ENCODE measurements around the gene DGLUCY.
A peak's percentile ranks its signal among the peaks of the same experiment; 100 is the strongest.
"Not testable (repeated sequence)": the region's sequence is repeated elsewhere in the genome, so short reads cannot be mapped to it uniquely, and the experiment has no call there.

The DGLUCY gene

DNA sequence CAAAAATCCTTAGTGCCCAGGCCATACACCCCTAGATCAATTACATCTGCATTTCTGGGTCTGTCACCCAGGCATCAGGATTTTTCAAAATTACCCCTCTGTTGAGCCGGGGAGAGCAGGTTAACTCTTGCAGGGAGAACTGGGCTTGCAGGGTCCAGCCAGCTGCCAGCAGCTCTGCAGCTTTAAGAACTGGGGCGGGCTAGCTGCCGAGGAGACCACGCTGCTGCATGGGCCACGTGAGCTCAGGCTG lies at the start of gene DGLUCY:
TSS of gene DGLUCY (plus strand) at position 245 of the 250 bp plus-strand sequence. CDS start 46,222 bp downstream, outside the sequence.
- peak; percentile 82 for DNase-seq (ENCODE audit: low read depth)

GRCh38 chr14:91065266-91065665 lies 48.6 kb upstream of the DGLUCY start:
- no peak for DNase-seq (ENCODE audit: low read depth)

- no peak for DNase-seq (ENCODE audit: low read depth)
Observed at GRCh38 chr14:91067186-91067585, 46.7 kb upstream of the DGLUCY start.

DNA sequence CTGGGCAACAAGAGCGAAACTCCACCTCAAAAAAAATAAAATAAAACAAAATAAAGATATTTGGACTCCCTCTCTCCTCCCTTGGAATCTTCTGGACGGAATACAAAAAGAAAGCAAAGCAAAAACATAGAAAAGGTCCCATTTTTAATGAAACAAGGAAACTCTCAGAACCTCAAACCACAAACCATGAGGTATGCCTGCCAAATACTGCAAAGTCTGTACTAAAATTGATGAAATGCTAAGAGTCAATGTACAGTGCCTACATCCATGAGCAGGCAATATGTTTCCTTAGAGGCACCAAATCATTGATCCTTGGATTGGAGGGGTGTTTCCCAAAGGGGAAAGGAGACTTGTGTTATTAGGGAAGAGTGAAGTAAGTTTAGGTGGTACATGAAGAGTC lies 45.2 kb upstream of the DGLUCY start:
- no peak for DNase-seq (ENCODE audit: low read depth)

GRCh38 chr14:91070572-91070971 lies 43.3 kb upstream of the DGLUCY start:
- no peak for DNase-seq (ENCODE audit: low read depth)

DNA sequence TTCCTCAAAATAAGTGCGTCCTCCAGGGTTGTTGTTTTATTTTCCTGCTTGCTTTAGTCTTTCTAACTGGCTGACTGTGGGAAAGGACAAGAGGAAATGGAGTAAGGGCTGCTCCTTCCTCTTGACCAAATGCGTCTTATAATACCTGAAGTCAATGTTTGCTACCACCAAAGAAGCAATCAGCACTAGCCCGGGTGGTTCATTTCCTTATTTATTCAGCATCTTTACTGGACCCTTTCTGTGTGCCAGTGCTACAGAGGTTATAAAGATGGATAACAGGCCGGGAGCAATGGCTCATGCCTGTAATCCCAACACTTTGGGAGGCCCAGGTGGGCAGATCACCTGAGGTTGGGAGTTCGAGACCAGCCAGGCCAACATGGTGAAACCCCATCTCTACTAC lies 38.3 kb upstream of the DGLUCY start:
- DNase-seq (ENCODE audit: low read depth): no peak

DNA sequence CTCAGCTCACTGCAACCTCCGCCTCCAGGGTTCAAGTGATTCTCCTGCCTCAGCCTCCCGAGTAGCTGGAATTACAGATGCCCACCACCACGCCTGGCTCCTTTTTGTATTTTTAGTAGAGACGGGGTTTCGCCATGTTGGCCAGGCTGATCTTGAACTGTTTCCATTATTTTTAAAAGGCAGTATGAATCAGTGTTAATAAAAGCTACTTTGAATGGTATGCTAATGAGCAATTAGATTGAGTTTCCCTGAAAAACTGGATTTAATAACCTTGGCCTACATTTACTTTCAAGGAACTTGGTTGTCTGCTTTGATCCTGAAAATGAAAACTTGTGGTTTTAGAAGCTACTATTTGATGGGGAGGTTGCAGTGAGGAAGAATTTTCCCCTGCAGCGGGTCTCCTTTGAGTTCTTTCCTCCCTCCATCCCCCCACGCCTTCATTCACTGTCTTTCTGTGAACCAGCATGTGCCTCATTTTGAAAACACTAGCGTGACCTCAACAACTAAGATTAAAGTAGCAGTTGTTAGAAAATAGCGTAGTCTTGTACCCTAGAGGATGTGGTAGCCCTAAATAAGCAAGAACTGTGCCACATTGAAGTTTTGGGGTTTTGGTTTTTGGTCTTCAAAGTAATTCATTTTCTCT lies 35.7 kb upstream of the DGLUCY start:
- DNase-seq (ENCODE audit: low read depth): no peak

GRCh38 chr14:91080071-91080470 lies 33.8 kb upstream of the DGLUCY start:
- DNase-seq (ENCODE audit: low read depth): no peak

GRCh38 chr14:91082282-91082681 lies 31.6 kb upstream of the DGLUCY start:
- no peak for DNase-seq (ENCODE audit: low read depth)

DNA sequence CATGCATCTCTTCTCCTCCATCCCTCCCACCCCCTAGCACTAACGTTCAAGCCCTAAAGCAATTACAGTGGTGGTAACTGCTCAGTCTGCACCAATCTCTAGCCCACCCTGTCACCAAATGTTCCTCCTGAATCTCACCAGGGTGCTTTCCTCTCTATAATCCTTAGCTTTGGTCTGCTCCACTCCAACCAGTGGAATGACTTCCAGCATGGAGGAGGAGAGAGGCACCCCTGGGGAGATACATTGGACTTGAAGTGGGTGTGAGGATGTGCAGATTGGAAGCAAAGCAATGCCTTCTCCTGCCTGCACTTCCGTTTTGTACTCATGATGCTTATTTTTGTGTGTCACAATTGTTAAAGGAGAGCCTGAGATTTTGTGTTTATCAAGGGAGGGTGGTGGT lies 29.4 kb upstream of the DGLUCY start:
- DNase-seq (ENCODE audit: low read depth): no peak

- DNase-seq (ENCODE audit: low read depth): not testable (repeated sequence)
Observed at GRCh38 chr14:91087470-91087869, 26.4 kb upstream of the DGLUCY start.

GRCh38 chr14:91088585-91089235 lies 25.2 kb upstream of the DGLUCY start:
- no peak for DNase-seq (ENCODE audit: low read depth)

DNA sequence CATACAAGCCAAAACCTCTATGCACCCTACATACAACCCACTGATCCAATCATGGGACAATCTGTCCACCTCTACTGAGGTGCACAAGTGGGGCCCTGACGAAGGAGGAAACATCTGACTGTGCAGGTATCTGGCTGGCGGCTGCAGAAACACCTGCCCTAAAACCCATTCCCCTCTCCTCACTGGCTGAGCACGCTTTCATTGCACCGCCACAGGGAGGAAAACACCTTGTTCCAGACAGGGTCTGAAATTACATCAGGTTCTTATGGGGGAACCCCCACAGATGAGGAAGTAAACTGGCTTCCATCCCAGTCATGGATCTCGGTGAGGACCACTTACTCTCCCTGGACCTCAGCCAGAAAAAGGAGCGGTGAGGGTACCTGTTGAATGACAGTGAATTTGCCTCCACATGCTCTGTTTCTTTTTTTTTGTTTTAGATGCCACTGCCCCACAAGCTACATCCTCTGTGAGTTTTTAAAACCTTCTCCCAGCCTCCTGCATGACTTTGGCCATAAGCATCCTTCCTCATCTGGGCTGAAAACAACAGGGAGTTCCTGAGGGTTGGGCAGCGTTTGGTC lies 23.8 kb upstream of the DGLUCY start:
- DNase-seq (ENCODE audit: low read depth): no peak

DNA sequence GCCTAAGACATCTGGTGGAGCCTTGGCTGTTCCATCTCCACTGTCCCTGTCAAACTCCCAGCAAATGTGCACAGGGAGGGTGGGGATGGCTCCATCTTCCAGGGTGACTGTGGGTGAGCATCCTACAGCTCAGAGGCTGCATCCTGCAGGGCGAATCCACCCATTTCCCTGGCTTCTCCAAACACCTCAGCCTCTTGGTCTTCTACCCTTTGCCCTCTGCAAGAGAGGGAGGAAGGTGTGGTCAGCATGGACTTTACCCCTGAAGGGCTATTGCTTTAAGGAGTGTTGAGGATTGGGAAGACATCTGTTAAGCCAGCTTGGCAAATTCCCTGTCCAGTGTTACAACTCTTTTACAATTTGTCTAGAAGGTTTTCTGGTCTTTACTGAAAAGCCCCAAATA lies 23.1 kb upstream of the DGLUCY start:
- DNase-seq (ENCODE audit: low read depth): no peak

GRCh38 chr14:91092073-91092472 lies 21.8 kb upstream of the DGLUCY start:
- no peak for DNase-seq (ENCODE audit: low read depth)

DNA sequence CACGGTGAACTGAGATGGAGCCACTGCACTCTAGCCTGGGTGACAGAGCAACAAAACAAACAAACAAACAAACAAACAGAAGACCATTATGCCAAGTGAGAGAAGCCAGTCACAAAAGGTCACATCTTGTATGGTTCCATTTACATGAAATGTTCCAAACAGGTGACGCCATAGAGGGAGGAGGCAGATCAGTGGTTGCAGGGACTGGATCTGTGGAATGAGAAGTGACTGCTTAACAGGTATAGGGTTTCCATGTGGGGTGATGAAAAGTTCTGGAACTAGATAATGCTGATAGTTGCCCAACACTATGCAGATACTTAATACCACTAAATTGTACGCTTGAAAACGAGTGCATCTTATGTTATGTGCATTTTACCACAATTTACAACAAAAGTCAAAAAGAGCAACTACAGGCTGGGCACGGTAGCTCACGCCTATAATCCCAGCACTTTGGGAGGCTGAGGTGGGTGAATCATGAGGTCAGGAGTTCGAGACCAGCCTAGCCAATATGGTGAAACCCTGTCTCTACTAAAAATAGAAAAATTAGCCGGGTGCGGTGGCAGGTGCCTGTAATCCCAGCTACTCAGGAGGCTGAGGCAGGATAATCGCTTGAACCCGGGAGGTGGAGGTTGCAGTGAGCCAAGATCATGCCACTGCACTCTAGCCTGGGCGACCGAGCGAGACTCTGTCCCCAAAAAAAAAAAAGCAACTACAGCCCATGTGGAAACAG lies 20.0 kb upstream of the DGLUCY start:
- not testable (repeated sequence) for DNase-seq (ENCODE audit: low read depth)

- DNase-seq (ENCODE audit: low read depth): no peak
Observed at GRCh38 chr14:91094772-91095171, 19.1 kb upstream of the DGLUCY start.

DNA sequence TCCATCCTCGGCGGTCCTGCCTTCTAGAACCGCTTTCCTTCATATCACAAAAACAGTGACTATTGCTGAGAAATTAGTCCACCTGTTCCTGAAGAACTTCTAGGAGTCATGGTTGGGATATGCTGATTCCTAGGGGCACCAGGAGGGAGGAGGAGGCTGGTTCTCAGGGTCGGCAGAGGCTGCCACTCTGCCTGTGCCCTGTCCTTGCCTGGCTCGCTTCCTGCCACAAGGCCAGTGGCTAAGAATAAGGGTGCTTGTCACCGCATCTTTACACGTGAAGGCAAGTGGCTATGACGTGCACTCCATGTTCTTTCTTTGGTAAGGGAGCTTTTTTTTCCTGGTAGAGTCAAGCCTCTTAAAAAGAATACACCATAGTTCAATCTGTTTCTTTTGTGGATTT lies 18.7 kb upstream of the DGLUCY start:
- DNase-seq (ENCODE audit: low read depth): no peak

DNA sequence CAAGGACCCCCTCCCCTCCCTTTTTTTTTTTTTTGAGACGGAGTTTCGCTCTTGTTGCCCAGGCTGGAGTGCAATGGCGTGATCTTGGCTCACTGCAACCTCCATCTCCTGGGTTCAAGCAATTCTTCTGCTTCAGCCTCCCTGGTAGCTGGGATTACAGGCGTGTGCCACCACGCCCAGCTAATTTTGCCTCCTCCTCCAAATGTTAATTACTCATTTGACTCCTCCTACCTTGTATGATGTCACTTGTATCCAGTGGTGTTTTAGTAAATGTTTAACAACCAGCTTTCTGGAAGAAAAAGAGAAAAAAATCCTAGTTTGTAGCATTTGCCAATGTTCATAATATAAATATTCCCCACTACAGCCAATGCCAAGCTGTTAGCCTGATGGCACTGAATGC lies 16.2 kb upstream of the DGLUCY start:
- DNase-seq (ENCODE audit: low read depth): not testable (repeated sequence)

DNA sequence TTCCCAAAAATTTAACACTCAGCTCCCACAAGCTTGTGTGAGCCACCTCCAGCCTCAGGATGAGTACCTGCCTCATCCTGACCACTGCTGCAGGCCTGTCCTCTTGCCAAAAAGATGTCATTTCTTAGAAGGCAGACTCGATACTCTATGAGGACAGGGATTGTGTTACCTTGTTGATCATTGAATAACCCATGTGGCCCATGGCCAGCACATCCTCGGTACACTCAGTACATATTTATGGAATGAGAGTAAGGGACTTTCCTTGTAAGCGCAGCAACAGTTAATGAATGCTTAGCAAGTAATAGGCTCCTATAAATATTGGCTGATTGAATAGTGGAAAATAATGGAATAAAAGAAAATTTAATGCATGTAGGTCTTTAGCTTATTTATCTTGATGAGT lies 15.3 kb upstream of the DGLUCY start:
- DNase-seq (ENCODE audit: low read depth): peak; percentile 65

DNA sequence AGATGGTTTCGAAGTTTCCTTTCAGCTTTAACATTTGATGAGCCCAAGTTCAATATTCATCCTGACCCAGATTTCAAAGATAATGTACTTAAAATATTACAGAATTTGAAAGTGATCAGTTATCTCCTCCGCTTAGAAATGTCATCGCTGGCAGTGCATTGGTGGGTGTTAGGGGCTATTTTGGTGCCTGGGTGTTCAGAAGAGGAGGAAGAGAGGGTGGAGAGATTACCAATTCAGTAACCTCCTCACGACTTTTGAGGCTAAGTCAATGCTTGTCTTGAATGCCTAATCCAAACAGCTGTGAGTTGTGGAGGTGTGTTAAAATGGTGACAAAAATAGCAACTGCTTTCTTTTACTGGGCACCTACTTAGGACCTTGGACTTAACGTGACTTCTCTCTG lies 13.8 kb upstream of the DGLUCY start:
- DNase-seq (ENCODE audit: low read depth): no peak

- no peak for DNase-seq (ENCODE audit: low read depth)
Observed at GRCh38 chr14:91103116-91103515, 10.8 kb upstream of the DGLUCY start.

DNA sequence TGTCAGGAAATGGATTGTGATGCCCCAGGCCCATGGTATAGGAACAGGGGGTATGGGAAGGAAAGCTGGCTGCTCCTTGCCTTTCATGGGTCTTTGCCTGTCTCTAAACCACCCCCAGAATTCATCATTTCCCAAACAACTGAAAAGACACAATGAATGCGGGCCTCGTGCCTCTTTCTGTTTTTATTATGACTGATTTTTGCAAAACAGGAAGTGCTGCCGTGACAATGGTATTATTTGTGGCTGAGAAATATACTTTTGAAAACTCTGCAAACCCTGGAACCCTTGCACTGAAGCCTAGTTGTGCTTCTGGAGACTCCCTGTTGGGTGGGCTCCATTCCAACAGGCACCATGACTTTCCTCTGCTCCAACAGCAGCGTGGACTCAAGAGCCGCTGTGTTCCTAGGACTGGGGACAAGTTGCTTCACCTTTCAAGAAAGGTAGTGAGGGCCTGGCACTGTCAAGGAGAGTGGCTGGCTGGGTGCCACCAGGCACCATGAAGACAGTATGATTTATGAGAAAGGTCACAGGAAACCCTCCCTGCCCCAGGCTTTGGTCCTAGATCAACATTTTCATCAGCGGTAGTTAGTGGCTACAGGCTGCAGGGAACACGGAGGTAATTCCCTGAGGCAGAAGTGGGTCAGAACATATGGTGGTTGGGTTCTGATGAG lies 4.8 kb upstream of the DGLUCY start:
- no peak for DNase-seq (ENCODE audit: low read depth)
